Activated naive CD8-positive, alpha-beta T cell treated with anti-CD3 and anti-CD28 coated beads, Interleukin-2, amount 50 U/mL, for 24 hours (primary cell): ENCODE data around the gene NCBP2L.

ENCODE experiments used
- ATAC-seq: fragments of 150-1000 bp; cut with Tn5 transposase; one replicate; pipeline ENCODE4 v1.10.0; 2021
- DNase-seq: peaks from one replicate; pipeline ENCODE4 v3.0.0; 2021
- H3K27ac Mint-ChIP-seq: one replicate; pipeline ENCODE4 v1.8.0; 2021; ENCODE audit warnings: mild to moderate bottlenecking, mixed read lengths
- H3K27me3 Mint-ChIP-seq: one replicate; pipeline ENCODE4 v1.8.0; 2021; ENCODE audit warnings: mixed read lengths
- H3K36me3 Mint-ChIP-seq: one replicate; pipeline ENCODE4 v1.8.0; 2021; ENCODE audit warnings: low read depth, mixed read lengths
- H3K4me1 Mint-ChIP-seq: one replicate; pipeline ENCODE4 v1.8.0; 2021; ENCODE audit warnings: mixed read lengths
- H3K4me3 Mint-ChIP-seq: one replicate; pipeline ENCODE4 v1.8.0; 2021; ENCODE audit warnings: mild to moderate bottlenecking, moderate library complexity, mixed read lengths
- H3K9me3 Mint-ChIP-seq: one replicate; pipeline ENCODE4 v1.8.0; 2021; ENCODE audit warnings: mixed read lengths

The NCBP2L gene

GRCh38 chrX:107743995-107744394 lies 33.5 kb upstream of the NCBP2L start:
- H3K4me3 Mint-ChIP-seq: no peak overlapping the region

GRCh38 chrX:107744868-107745267 lies 32.7 kb upstream of the NCBP2L start:
- H3K4me3 Mint-ChIP-seq: no peak overlapping the region
- no peaks in the 10 kb centered on the region for H3K36me3 Mint-ChIP-seq
- H3K27me3 Mint-ChIP-seq: no peaks in the 10 kb centered on the region
- DNase-seq: no peak
- peaks cover 23% of the 10 kb centered on the region for H3K4me1 Mint-ChIP-seq
- H3K9me3 Mint-ChIP-seq: no peaks in the 10 kb centered on the region
- no peak for ATAC-seq
- no peak overlapping the region for H3K27ac Mint-ChIP-seq

More at GRCh38 chrX:107743995-107744394, 33.5 kb upstream of the NCBP2L start:
- Mint-ChIP-seq H3K36me3 (no peaks in the 10 kb centered on the region), H3K27ac (no peak overlapping the region), H3K9me3 (no peaks in the 10 kb centered on the region), H3K27me3 (no peaks in the 10 kb centered on the region), H3K4me1 (peaks cover 26% of the 10 kb centered on the region)
- ATAC-seq: no peak
- DNase-seq: no peak

GRCh38 chrX:107747596-107748161 lies 29.9 kb upstream of the NCBP2L start:
- Mint-ChIP-seq H3K4me1 (peaks cover 2% of the 10 kb centered on the region), H3K9me3 (no peaks in the 10 kb centered on the region), H3K27ac (no peak overlapping the region), H3K36me3 (no peaks in the 10 kb centered on the region), H3K27me3 (no peaks in the 10 kb centered on the region), H3K4me3 (no peak overlapping the region)
- no peak for DNase-seq
- ATAC-seq: no peak

- no peaks in the 10 kb centered on the region for H3K27me3 Mint-ChIP-seq
- no peaks in the 10 kb centered on the region for H3K36me3 Mint-ChIP-seq
- H3K27ac Mint-ChIP-seq: no peak overlapping the region
- H3K4me1 Mint-ChIP-seq: no peaks in the 10 kb centered on the region
- no peak overlapping the region for H3K4me3 Mint-ChIP-seq
- ATAC-seq (no peak), DNase-seq (no peak)
- H3K9me3 Mint-ChIP-seq: no peaks in the 10 kb centered on the region
Measured at GRCh38 chrX:107748506-107748905, 29.0 kb upstream of the NCBP2L start.

GRCh38 chrX:107750263-107750662 lies 27.3 kb upstream of the NCBP2L start:
- Mint-ChIP-seq H3K27ac (no peak overlapping the region), H3K4me3 (no peak overlapping the region)

GRCh38 chrX:107750861-107751445 lies 26.6 kb upstream of the NCBP2L start:
- no peak overlapping the region for H3K4me3 Mint-ChIP-seq
- H3K27me3 Mint-ChIP-seq: no peaks in the 10 kb centered on the region
- ATAC-seq (no peak), DNase-seq (no peak)
- H3K4me1 Mint-ChIP-seq: peaks cover 2% of the 10 kb centered on the region
- H3K36me3 Mint-ChIP-seq: no peaks in the 10 kb centered on the region
- no peaks in the 10 kb centered on the region for H3K9me3 Mint-ChIP-seq
- H3K27ac Mint-ChIP-seq: no peak overlapping the region

More at GRCh38 chrX:107750263-107750662, 27.3 kb upstream of the NCBP2L start:
- DNase-seq (no peak), ATAC-seq (no peak)
- no peaks in the 10 kb centered on the region for H3K9me3 Mint-ChIP-seq
- H3K27me3 Mint-ChIP-seq: no peaks in the 10 kb centered on the region
- H3K36me3 Mint-ChIP-seq: no peaks in the 10 kb centered on the region
- no peaks in the 10 kb centered on the region for H3K4me1 Mint-ChIP-seq

- H3K27me3 Mint-ChIP-seq: no peaks in the 10 kb centered on the region
- no peak overlapping the region for H3K27ac Mint-ChIP-seq
- H3K9me3 Mint-ChIP-seq: no peaks in the 10 kb centered on the region
- H3K4me1 Mint-ChIP-seq: peaks cover 2% of the 10 kb centered on the region
- no peak overlapping the region for H3K4me3 Mint-ChIP-seq
- DNase-seq (no peak), ATAC-seq (no peak)
- no peaks in the 10 kb centered on the region for H3K36me3 Mint-ChIP-seq
Measured at GRCh38 chrX:107752043-107752442, 25.5 kb upstream of the NCBP2L start.

- H3K36me3 Mint-ChIP-seq: no peaks in the 10 kb centered on the region
- H3K4me1 Mint-ChIP-seq: peaks cover 2% of the 10 kb centered on the region
- DNase-seq (no peak), ATAC-seq (no peak)
- H3K27me3 Mint-ChIP-seq: no peaks in the 10 kb centered on the region
- H3K27ac Mint-ChIP-seq: no peak overlapping the region
- no peaks in the 10 kb centered on the region for H3K9me3 Mint-ChIP-seq
- no peak overlapping the region for H3K4me3 Mint-ChIP-seq
Measured at GRCh38 chrX:107752714-107753113, 24.8 kb upstream of the NCBP2L start.

GRCh38 chrX:107753187-107753586 lies 24.3 kb upstream of the NCBP2L start:
- ATAC-seq (no peak), DNase-seq (no peak)
- H3K4me3 Mint-ChIP-seq: no peak overlapping the region
- no peaks in the 10 kb centered on the region for H3K9me3 Mint-ChIP-seq
- no peaks in the 10 kb centered on the region for H3K36me3 Mint-ChIP-seq
- H3K27me3 Mint-ChIP-seq: no peaks in the 10 kb centered on the region
- H3K4me1 Mint-ChIP-seq: peaks cover 2% of the 10 kb centered on the region
- H3K27ac Mint-ChIP-seq: no peak overlapping the region

- H3K27me3 Mint-ChIP-seq: no peaks in the 10 kb centered on the region
- H3K4me1 Mint-ChIP-seq: peaks cover 2% of the 10 kb centered on the region
- DNase-seq: no peak
- no peak overlapping the region for H3K4me3 Mint-ChIP-seq
- H3K27ac Mint-ChIP-seq: no peak overlapping the region
- no peaks in the 10 kb centered on the region for H3K9me3 Mint-ChIP-seq
- no peaks in the 10 kb centered on the region for H3K36me3 Mint-ChIP-seq
- ATAC-seq: no peak
Measured at GRCh38 chrX:107755721-107756120, 21.8 kb upstream of the NCBP2L start.

- Mint-ChIP-seq H3K36me3 (no peaks in the 10 kb centered on the region), H3K4me3 (no peak overlapping the region), H3K27ac (no peak overlapping the region), H3K4me1 (peaks cover 2% of the 10 kb centered on the region), H3K27me3 (no peaks in the 10 kb centered on the region), H3K9me3 (no peaks in the 10 kb centered on the region)
- ATAC-seq (no peak), DNase-seq (no peak)
Measured at GRCh38 chrX:107758231-107758766, 19.2 kb upstream of the NCBP2L start.

GRCh38 chrX:107760304-107761077 lies 17.0 kb upstream of the NCBP2L start:
- no peak overlapping the region for H3K4me3 Mint-ChIP-seq
- no peak overlapping the region for H3K27ac Mint-ChIP-seq
- ATAC-seq: no peak
- H3K4me1 Mint-ChIP-seq: peaks cover 2% of the 10 kb centered on the region
- no peaks in the 10 kb centered on the region for H3K27me3 Mint-ChIP-seq
- no peak for DNase-seq
- no peaks in the 10 kb centered on the region for H3K36me3 Mint-ChIP-seq
- H3K9me3 Mint-ChIP-seq: no peaks in the 10 kb centered on the region

GRCh38 chrX:107763647-107764046 lies 13.9 kb upstream of the NCBP2L start:
- Mint-ChIP-seq H3K36me3 (no peaks in the 10 kb centered on the region), H3K4me3 (no peak overlapping the region), H3K27me3 (no peaks in the 10 kb centered on the region), H3K27ac (no peak overlapping the region), H3K4me1 (no peaks in the 10 kb centered on the region), H3K9me3 (no peaks in the 10 kb centered on the region)
- DNase-seq (no peak), ATAC-seq (no peak)

GRCh38 chrX:107764845-107765608 lies 12.5 kb upstream of the NCBP2L start:
- H3K36me3 Mint-ChIP-seq: no peaks in the 10 kb centered on the region
- no peak for ATAC-seq
- H3K4me1 Mint-ChIP-seq: no peaks in the 10 kb centered on the region
- no peaks in the 10 kb centered on the region for H3K9me3 Mint-ChIP-seq
- no peak for DNase-seq
- no peak overlapping the region for H3K4me3 Mint-ChIP-seq
- H3K27me3 Mint-ChIP-seq: no peaks in the 10 kb centered on the region
- no peak overlapping the region for H3K27ac Mint-ChIP-seq
